ENCODE measurements around the gene MCAM. TPM values are rescaled to one million over a fixed set of nuclear protein-coding genes. Genes with fewer than 3 reads are reported as not detected.

Gene MCAM
- total RNA-seq, 1 donor from 2014 or later = 1,105 TPM

GRCh38 chr11:119361941-119362725 lies 45.2 kb upstream of the MCAM start:
- H3K4me3 ChIP-seq (ENCODE audit: low read depth, low read length) = peak overlapping the region; percentile 67
- DNase-seq (ENCODE audit: low read depth) = no peak
- no peak for TF ChIP-seq CTCF (conservative IDR thresholded peaks at IDR 0.05; ENCODE audit: low read depth, low read length)

- peak; percentile 87 for DNase-seq (ENCODE audit: low read depth)
- peak; percentile 10 for TF ChIP-seq CTCF (conservative IDR thresholded peaks at IDR 0.05; ENCODE audit: low read depth, low read length)
- peak overlapping the region; percentile 67 for H3K4me3 ChIP-seq (ENCODE audit: low read depth, low read length)
These were observed 44.3 kb upstream of the MCAM start for GRCh38 chr11:119361056-119361787.

GRCh38 chr11:119359365-119360214 lies 42.7 kb upstream of the MCAM start:
- TF ChIP-seq CTCF (conservative IDR thresholded peaks at IDR 0.05; ENCODE audit: low read depth, low read length) = no peak
- no peak for DNase-seq (ENCODE audit: low read depth)
- H3K4me3 ChIP-seq (ENCODE audit: low read depth, low read length) = no peak overlapping the region

- DNase-seq (ENCODE audit: low read depth) = no peak
- no peak overlapping the region for H3K4me3 ChIP-seq (ENCODE audit: low read depth, low read length)
- no peak for TF ChIP-seq CTCF (conservative IDR thresholded peaks at IDR 0.05; ENCODE audit: low read depth, low read length)
These were observed 40.1 kb upstream of the MCAM start for GRCh38 chr11:119357074-119357473.

- TF ChIP-seq CTCF (conservative IDR thresholded peaks at IDR 0.05; ENCODE audit: low read depth, low read length) = peak; percentile 79
- peak overlapping the region; percentile 39 for H3K4me3 ChIP-seq (ENCODE audit: low read depth, low read length)
- DNase-seq (ENCODE audit: low read depth) = no peak
These were observed 39.6 kb upstream of the MCAM start for GRCh38 chr11:119356349-119357031.

GRCh38 chr11:119355091-119355843 lies 38.3 kb upstream of the MCAM start:
- no peak for TF ChIP-seq CTCF (conservative IDR thresholded peaks at IDR 0.05; ENCODE audit: low read depth, low read length)
- DNase-seq (ENCODE audit: low read depth) = no peak
- H3K4me3 ChIP-seq (ENCODE audit: low read depth, low read length) = no peak overlapping the region

Measured in epithelial cell of proximal tubule (primary cell).